Measurements from ENCODE around the gene STARD8.

STARD8 gene

GRCh38 chrX:68708503-68709290, 61.2 kb downstream of the STARD8 start:
- Mint-ChIP-seq H3K4me1 (no peaks in the 10 kb centered on the region), H3K4me3 (no peak overlapping the region), H3K27ac (no peak overlapping the region), H3K27me3 (no peaks in the 10 kb centered on the region), H3K36me3 (no peaks in the 10 kb centered on the region), H3K9me3 (no peaks in the 10 kb centered on the region)
- CTCF ChIA-PET, result interaction anchor here (1.0 kb wide), 1 partner anchor 512 kb away, joined by 4 read pairs; no protein-coding TSS in a partner anchor
- no peak for DNase-seq

- Mint-ChIP-seq H3K36me3 (no peaks in the 10 kb centered on the region), H3K27me3 (no peaks in the 10 kb centered on the region), H3K27ac (no peak overlapping the region), H3K4me3 (no peak overlapping the region), H3K9me3 (no peaks in the 10 kb centered on the region), H3K4me1 (no peaks in the 10 kb centered on the region)
- peak; percentile 24 for DNase-seq
- CTCF ChIA-PET, result interaction anchor here (0.7 to 2.0 kb wide), 4 partner anchors 199 to 512 kb away, joined by 3 to 11 read pairs (median 3); no protein-coding TSS in a partner anchor
These were observed 63.6 kb downstream of the STARD8 start for GRCh38 chrX:68710870-68711576.

- Mint-ChIP-seq H3K9me3 (no peaks in the 10 kb centered on the region), H3K4me1 (no peaks in the 10 kb centered on the region), H3K4me3 (no peak overlapping the region), H3K27me3 (no peaks in the 10 kb centered on the region), H3K36me3 (no peaks in the 10 kb centered on the region), H3K27ac (no peak overlapping the region)
- DNase-seq, result no peak
- CTCF ChIA-PET, result interaction anchor here (1.2 kb wide), 1 partner anchor 200 kb away, joined by 3 read pairs; no protein-coding TSS in a partner anchor
These were observed 64.4 kb downstream of the STARD8 start for GRCh38 chrX:68711845-68712244.

GRCh38 chrX:68714856-68715255, 67.4 kb downstream of the STARD8 start:
- no peaks in the 10 kb centered on the region for H3K9me3 Mint-ChIP-seq
- H3K4me1 Mint-ChIP-seq, result no peaks in the 10 kb centered on the region
- H3K36me3 Mint-ChIP-seq, result no peaks in the 10 kb centered on the region
- DNase-seq, result no peak
- no peak overlapping the region for H3K27ac Mint-ChIP-seq
- CTCF ChIA-PET, result interaction anchor here (1.1 kb wide), 1 partner anchor 518 kb away, joined by 3 read pairs; no protein-coding TSS in a partner anchor
- H3K4me3 Mint-ChIP-seq, result no peak overlapping the region
- H3K27me3 Mint-ChIP-seq, result no peaks in the 10 kb centered on the region

GRCh38 chrX:68717196-68717595, 69.7 kb downstream of the STARD8 start:
- CTCF ChIA-PET, result no interaction called here

GRCh38 chrX:68717663-68718442, 70.4 kb downstream of the STARD8 start:
- Mint-ChIP-seq H3K36me3 (no peaks in the 10 kb centered on the region), H3K4me3 (no peak overlapping the region), H3K9me3 (no peaks in the 10 kb centered on the region), H3K27ac (no peak overlapping the region), H3K27me3 (no peaks in the 10 kb centered on the region), H3K4me1 (no peaks in the 10 kb centered on the region)
- DNase-seq, result no peak
- CTCF ChIA-PET, result no interaction called here

More at GRCh38 chrX:68717196-68717595, 69.7 kb downstream of the STARD8 start:
- no peak overlapping the region for H3K27ac Mint-ChIP-seq
- DNase-seq, result no peak
- no peak overlapping the region for H3K4me3 Mint-ChIP-seq
- H3K4me1 Mint-ChIP-seq, result no peaks in the 10 kb centered on the region
- H3K36me3 Mint-ChIP-seq, result no peaks in the 10 kb centered on the region
- no peaks in the 10 kb centered on the region for H3K9me3 Mint-ChIP-seq
- H3K27me3 Mint-ChIP-seq, result no peaks in the 10 kb centered on the region

- no peaks in the 10 kb centered on the region for H3K9me3 Mint-ChIP-seq
- H3K4me1 Mint-ChIP-seq, result no peaks in the 10 kb centered on the region
- H3K4me3 Mint-ChIP-seq, result no peak overlapping the region
- H3K27ac Mint-ChIP-seq, result no peak overlapping the region
- H3K27me3 Mint-ChIP-seq, result no peaks in the 10 kb centered on the region
- CTCF ChIA-PET, result no interaction called here
- no peaks in the 10 kb centered on the region for H3K36me3 Mint-ChIP-seq
- no peak for DNase-seq
These were observed 71.0 kb downstream of the STARD8 start for GRCh38 chrX:68718443-68718820.

- CTCF ChIA-PET, result no interaction called here
These were observed 71.9 kb downstream of the STARD8 start for GRCh38 chrX:68719181-68719903.

GRCh38 chrX:68719904-68720614, 72.6 kb downstream of the STARD8 start:
- no peak overlapping the region for H3K4me3 Mint-ChIP-seq

More at GRCh38 chrX:68719181-68719903, 71.9 kb downstream of the STARD8 start:
- Mint-ChIP-seq H3K4me3 (no peak overlapping the region), H3K4me1 (no peaks in the 10 kb centered on the region), H3K27ac (no peak overlapping the region), H3K9me3 (no peaks in the 10 kb centered on the region), H3K36me3 (no peaks in the 10 kb centered on the region), H3K27me3 (no peaks in the 10 kb centered on the region)
- DNase-seq, result no peak

GRCh38 chrX:68720851-68721250, 73.4 kb downstream of the STARD8 start:
- no peaks in the 10 kb centered on the region for H3K27me3 Mint-ChIP-seq
- H3K4me3 Mint-ChIP-seq, result no peak overlapping the region
- DNase-seq, result no peak
- CTCF ChIA-PET, result no interaction called here
- H3K9me3 Mint-ChIP-seq, result no peaks in the 10 kb centered on the region
- H3K27ac Mint-ChIP-seq, result no peak overlapping the region
- H3K36me3 Mint-ChIP-seq, result no peaks in the 10 kb centered on the region
- no peaks in the 10 kb centered on the region for H3K4me1 Mint-ChIP-seq

More at GRCh38 chrX:68719904-68720614, 72.6 kb downstream of the STARD8 start:
- H3K4me1 Mint-ChIP-seq, result no peaks in the 10 kb centered on the region
- H3K9me3 Mint-ChIP-seq, result no peaks in the 10 kb centered on the region
- no peaks in the 10 kb centered on the region for H3K36me3 Mint-ChIP-seq
- CTCF ChIA-PET, result no interaction called here
- H3K27ac Mint-ChIP-seq, result no peak overlapping the region
- DNase-seq, result no peak
- no peaks in the 10 kb centered on the region for H3K27me3 Mint-ChIP-seq

GRCh38 chrX:68721546-68721945, 74.1 kb downstream of the STARD8 start:
- Mint-ChIP-seq H3K4me1 (no peaks in the 10 kb centered on the region), H3K27ac (no peak overlapping the region), H3K4me3 (no peak overlapping the region), H3K27me3 (no peaks in the 10 kb centered on the region), H3K36me3 (no peaks in the 10 kb centered on the region), H3K9me3 (no peaks in the 10 kb centered on the region)
- CTCF ChIA-PET, result no interaction called here
- DNase-seq, result no peak

GRCh38 chrX:68721991-68722860, 74.8 kb downstream of the STARD8 start:
- no peaks in the 10 kb centered on the region for H3K9me3 Mint-ChIP-seq
- H3K4me1 Mint-ChIP-seq, result no peaks in the 10 kb centered on the region
- no peak for DNase-seq
- H3K27me3 Mint-ChIP-seq, result no peaks in the 10 kb centered on the region
- CTCF ChIA-PET, result no interaction called here
- no peak overlapping the region for H3K27ac Mint-ChIP-seq
- no peaks in the 10 kb centered on the region for H3K36me3 Mint-ChIP-seq
- H3K4me3 Mint-ChIP-seq, result no peak overlapping the region
